Ishikawa (cell line): ENCODE data around the gene PIM3.

ENCODE experiments used
- CEBPB ChIP-seq: IDR thresholded peaks from 2 replicates; pipeline ENCODE4 v1.6.1; 2012
- CREB1 ChIP-seq: IDR thresholded peaks from 2 replicates; pipeline ENCODE4 v1.6.1; 2012; ENCODE audit warnings: low read depth
- EGR1 ChIP-seq: IDR thresholded peaks from 2 replicates; pipeline ENCODE4 v1.6.1; 2012
- EP300 ChIP-seq: IDR thresholded peaks from 2 replicates; pipeline ENCODE4 v1.6.1; 2012; ENCODE audit warnings: borderline replicate concordance
- FOXM1 ChIP-seq: IDR thresholded peaks from 2 replicates; pipeline ENCODE4 v1.6.1; 2012; ENCODE audit warnings: low read depth, borderline replicate concordance
- NFIC ChIP-seq: IDR thresholded peaks from 2 replicates; pipeline ENCODE4 v1.6.1; 2012
- RAD21 ChIP-seq: IDR thresholded peaks from 2 replicates; pipeline ENCODE4 v1.6.1; 2012; ENCODE audit warnings: low read depth
- TAF1 ChIP-seq: IDR thresholded peaks from 2 replicates; pipeline ENCODE4 v1.6.1; 2012; ENCODE audit warnings: low read depth, mild to moderate bottlenecking
- TCF12 ChIP-seq: IDR thresholded peaks from 2 replicates; pipeline ENCODE4 v1.6.1; 2012; ENCODE audit warnings: low read depth
- TEAD4 ChIP-seq: IDR thresholded peaks from 2 replicates; pipeline ENCODE4 v1.6.1; 2012
- YY1 ChIP-seq: IDR thresholded peaks from 2 replicates; pipeline ENCODE4 v1.6.1; 2012; ENCODE audit warnings: low read depth
- ZBTB7A ChIP-seq: IDR thresholded peaks from 2 replicates; pipeline ENCODE4 v1.6.1; 2012; ENCODE audit warnings: low read depth
- TF ChIP-seq, protein P1 (sequence below): IDR thresholded peaks from 2 replicates; pipeline ENCODE4 v1.6.1; 2012
- TF ChIP-seq, protein P2 (sequence below): IDR thresholded peaks from 2 replicates; pipeline ENCODE4 v1.6.1; 2012; ENCODE audit warnings: low read depth, mild to moderate bottlenecking
- TF ChIP-seq, protein P3 (sequence below): IDR thresholded peaks from 2 replicates; pipeline ENCODE4 v1.6.1; 2012

Gene PIM3

DNA sequence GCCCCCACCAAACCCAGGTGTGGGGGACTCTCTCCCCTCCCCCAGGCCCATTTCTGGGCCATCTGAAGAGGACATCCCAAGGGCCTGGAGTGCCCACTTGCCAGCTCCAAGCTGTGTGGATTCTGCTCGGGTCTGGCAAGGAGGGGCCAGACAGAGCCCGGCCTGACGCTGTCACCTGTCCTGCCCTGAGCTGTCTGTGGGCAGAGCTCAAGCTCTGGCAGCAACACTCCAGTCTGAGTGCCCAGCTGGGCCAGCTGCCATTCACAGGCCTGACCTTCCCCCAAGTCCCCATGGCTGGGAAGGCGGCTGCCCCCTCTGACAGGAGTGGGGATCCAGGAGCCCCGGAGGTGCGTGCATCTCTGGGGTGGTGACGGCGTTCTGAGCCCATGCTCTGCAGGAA is 6.2 kb upstream of the PIM3 start:
- TF ChIP-seq EP300 (no peak), FOXM1 (no peak), RAD21 (no peak), ZBTB7A (no peak), CREB1 (no peak), TAF1 (no peak), CEBPB (no peak), YY1 (no peak)
- TF ChIP-seq, protein P1, sequence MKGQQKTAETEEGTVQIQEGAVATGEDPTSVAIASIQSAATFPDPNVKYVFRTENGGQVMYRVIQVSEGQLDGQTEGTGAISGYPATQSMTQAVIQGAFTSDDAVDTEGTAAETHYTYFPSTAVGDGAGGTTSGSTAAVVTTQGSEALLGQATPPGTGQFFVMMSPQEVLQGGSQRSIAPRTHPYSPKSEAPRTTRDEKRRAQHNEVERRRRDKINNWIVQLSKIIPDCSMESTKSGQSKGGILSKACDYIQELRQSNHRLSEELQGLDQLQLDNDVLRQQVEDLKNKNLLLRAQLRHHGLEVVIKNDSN: no peak

DNA sequence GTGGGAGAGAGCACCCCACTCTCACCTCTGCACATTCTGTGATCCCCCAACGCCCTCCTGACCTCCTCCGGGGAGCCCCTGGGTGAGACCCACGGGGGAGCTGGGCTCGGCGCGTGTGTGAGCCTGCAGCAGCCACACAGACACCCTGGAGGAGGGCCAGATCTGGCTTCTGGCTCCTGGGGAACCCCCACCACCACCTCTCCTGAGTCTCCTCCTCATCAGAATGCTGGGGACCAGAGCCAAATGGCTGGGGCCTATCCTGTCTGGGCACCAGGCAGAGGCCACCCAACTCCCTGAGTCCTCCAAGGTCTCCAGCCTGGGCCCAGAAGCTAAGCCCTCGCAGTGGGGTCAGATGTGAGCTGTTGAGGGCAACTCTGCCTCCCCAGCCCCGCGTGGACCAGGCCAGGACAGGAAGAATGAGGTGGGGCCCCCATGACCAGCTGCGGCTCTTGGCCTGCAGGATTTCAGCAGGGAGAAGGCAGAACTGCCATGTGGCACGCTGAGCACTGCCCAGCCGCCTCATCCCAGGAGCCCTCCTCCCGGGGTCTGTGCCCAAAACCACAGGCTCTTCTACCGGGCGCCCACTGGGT is 5.5 kb upstream of the PIM3 start:
- TF ChIP-seq RAD21: no peak
- TF ChIP-seq ZBTB7A: no peak
- no peak for TF ChIP-seq EGR1
- no peak for TF ChIP-seq YY1

DNA sequence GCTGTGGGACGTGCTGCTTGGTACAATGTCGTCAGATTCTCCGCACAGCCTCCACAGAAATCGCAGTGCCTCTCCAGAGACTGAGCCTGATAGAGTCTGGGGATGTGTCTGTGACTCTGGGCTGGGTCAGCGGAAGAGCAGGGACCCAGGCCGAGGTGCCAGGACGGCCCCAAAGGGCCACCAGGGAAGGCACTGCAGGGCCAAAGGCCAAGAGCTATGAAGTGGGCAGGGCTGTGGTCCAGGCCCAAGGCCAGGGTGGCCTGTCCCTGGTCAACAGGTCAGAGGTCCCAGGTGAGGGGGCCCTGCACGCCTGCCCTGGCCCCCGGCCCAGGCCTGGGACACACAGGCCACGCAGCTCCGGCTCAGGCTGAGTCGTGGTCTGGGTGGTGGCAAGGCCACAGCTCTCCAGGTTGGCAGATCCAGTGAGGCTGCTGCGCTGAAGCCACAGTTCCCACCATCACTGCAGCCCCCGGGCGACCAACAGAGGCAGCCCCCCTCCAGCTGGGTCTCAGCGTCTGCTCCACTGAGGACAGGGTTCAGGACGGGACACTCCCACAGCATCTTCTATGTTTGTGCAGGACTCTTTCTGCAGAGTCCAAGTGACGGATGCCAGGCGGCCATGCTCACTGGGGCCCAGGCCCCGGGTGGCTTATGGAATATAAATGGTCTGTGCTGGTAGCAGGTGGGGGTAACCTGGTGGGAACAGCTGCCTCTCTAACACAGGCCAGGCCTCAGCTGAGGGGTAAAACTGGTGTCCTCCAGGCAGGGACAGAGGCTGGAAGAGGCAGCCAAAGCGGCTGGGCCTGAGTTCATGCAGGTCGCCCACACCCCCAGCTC is 4.8 kb upstream of the PIM3 start:
- TF ChIP-seq TEAD4 (no peak), CREB1 (no peak), FOXM1 (no peak), YY1 (no peak), ZBTB7A (no peak), TAF1 (no peak)
- TF ChIP-seq, protein P2, sequence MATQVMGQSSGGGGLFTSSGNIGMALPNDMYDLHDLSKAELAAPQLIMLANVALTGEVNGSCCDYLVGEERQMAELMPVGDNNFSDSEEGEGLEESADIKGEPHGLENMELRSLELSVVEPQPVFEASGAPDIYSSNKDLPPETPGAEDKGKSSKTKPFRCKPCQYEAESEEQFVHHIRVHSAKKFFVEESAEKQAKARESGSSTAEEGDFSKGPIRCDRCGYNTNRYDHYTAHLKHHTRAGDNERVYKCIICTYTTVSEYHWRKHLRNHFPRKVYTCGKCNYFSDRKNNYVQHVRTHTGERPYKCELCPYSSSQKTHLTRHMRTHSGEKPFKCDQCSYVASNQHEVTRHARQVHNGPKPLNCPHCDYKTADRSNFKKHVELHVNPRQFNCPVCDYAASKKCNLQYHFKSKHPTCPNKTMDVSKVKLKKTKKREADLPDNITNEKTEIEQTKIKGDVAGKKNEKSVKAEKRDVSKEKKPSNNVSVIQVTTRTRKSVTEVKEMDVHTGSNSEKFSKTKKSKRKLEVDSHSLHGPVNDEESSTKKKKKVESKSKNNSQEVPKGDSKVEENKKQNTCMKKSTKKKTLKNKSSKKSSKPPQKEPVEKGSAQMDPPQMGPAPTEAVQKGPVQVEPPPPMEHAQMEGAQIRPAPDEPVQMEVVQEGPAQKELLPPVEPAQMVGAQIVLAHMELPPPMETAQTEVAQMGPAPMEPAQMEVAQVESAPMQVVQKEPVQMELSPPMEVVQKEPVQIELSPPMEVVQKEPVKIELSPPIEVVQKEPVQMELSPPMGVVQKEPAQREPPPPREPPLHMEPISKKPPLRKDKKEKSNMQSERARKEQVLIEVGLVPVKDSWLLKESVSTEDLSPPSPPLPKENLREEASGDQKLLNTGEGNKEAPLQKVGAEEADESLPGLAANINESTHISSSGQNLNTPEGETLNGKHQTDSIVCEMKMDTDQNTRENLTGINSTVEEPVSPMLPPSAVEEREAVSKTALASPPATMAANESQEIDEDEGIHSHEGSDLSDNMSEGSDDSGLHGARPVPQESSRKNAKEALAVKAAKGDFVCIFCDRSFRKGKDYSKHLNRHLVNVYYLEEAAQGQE: no peak
- TF ChIP-seq, protein P3, sequence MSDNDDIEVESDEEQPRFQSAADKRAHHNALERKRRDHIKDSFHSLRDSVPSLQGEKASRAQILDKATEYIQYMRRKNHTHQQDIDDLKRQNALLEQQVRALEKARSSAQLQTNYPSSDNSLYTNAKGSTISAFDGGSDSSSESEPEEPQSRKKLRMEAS: no peak

DNA sequence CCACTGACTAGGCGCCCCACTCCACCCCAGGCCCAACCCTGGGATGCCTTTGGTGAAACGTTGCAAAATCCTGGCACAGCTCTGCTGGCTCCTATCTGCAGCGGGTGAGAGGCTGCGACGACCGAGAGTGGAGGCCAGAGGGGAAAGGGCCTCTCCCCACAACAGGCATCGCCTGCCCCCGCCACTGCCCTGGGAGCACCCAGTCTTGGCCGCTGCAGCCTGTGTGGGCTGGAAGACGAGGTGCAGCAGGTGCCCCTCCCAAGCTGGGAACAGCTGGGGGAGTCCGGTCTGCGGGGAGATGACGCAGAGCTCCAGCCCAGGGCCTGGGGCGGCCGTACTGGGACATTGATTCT is 4.2 kb upstream of the PIM3 start:
- TF ChIP-seq EP300: no peak
- no peak for TF ChIP-seq ZBTB7A
- no peak for TF ChIP-seq EGR1
- TF ChIP-seq, protein P3: no peak
- no peak for TF ChIP-seq TAF1
- TF ChIP-seq TEAD4: no peak
- TF ChIP-seq RAD21: no peak
- TF ChIP-seq, protein P1: no peak

DNA sequence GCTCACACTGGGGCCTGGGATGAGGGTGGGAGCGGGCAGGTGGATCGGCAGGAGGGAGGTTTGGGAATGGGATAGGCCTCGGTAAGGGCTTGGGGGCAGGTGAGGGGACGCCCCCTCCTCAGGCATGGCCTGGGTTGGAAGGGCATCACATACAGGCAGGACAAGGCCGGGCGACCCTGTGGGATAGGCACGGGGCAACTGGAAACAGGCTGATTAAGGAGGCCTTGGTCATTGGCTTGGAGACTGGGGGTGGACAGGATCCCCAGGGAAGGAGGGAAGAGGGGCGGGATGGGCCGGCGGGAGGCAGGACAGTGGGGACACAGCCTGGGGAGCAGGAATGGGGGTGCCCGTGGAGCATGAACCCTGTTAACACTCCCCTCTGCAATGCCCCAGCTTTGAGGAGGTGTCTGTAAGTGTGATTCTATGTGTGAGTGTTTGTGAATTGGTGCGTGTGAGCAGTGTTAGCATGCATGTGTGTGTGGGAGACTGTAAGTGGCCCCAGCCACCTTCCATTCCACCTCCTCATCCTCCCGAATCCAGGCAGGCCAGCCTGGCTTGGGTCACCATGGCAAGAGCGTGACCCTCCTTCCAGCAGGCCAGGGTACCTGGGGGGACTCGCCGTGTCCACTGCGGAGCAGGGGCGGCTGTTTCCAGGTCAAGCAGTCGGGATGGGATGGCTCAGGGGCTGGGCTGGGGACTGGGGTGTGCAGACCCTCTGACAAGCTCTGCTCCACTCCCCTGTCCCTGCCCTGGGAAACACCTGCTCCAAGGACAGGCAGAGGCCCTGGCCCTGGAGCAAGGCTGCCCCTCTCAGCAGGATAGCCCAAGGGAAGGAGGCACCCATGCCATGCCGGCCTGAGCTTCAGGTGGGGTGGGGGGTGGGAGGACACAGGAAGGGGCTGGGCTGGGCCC is 3.4 kb upstream of the PIM3 start:
- no peak for TF ChIP-seq TCF12
- TF ChIP-seq FOXM1: no peak
- TF ChIP-seq TAF1: no peak
- no peak for TF ChIP-seq NFIC
- no peak for TF ChIP-seq TEAD4
- TF ChIP-seq, protein P3: no peak
- TF ChIP-seq, protein P2: no peak
